HG03175 (cell line): ENCODE measurements around the gene ANKS4B.
"Not testable (repeated sequence)": the region's sequence is repeated elsewhere in the genome, so short reads cannot be mapped to it uniquely, and the experiment has no call there.

ENCODE experiments used
- ATAC-seq: cut with Tn5 transposase; IDR thresholded peaks from one replicate; pipeline ENCODE4 v1.9.1; 2021; ENCODE audit warnings: mild to moderate bottlenecking, moderate library complexity; ENCODE audit not compliant: unreplicated experiment

Gene ANKS4B

GRCh38 chr16:21283521-21284289 lies 50.2 kb downstream of the ANKS4B start:
- ATAC-seq: no peak

- no peak for ATAC-seq
Measured at GRCh38 chr16:21284414-21284813, 50.9 kb downstream of the ANKS4B start.

- no peak for ATAC-seq
Measured at GRCh38 chr16:21285314-21285713, 51.8 kb downstream of the ANKS4B start.

GRCh38 chr16:21289789-21290188 lies 56.3 kb downstream of the ANKS4B start:
- not testable (repeated sequence) for ATAC-seq

GRCh38 chr16:21300309-21301167 lies 67.0 kb downstream of the ANKS4B start:
- peak; percentile 48 for ATAC-seq

GRCh38 chr16:21301168-21301894 lies 67.8 kb downstream of the ANKS4B start:
- peak; percentile 58 for ATAC-seq

GRCh38 chr16:21301895-21302291 lies 68.4 kb downstream of the ANKS4B start:
- no peak for ATAC-seq

GRCh38 chr16:21302454-21302853 lies 69.0 kb downstream of the ANKS4B start:
- ATAC-seq: no peak

GRCh38 chr16:21302898-21303528 lies 69.5 kb downstream of the ANKS4B start:
- ATAC-seq: no peak
